Tibial artery (tissue), 4 donors: ENCODE results near the gene FLNB.

ENCODE experiments used
- DNase-seq, 2 donors: peaks; one replicate each; pipeline ENCODE4 v3.0.0-alpha.2; 2019
- H3K27ac ChIP-seq, 2 donors: fragments of 200-600 bp; sonication (generic) in 1 of 2; 1 replicate in 1 of 2; 2 replicates in 1 of 2; pipeline ENCODE4 v1.5.1; 2018 to 2019; ENCODE audit warnings: mild to moderate bottlenecking in 1 of 2
- H3K27me3 ChIP-seq, 2 donors: fragments of 200-600 bp; sonication (generic) in 1 of 2; one replicate each; pipeline versions ENCODE4 v1.5.1 to v1.6.0; 2016 to 2019
- H3K36me3 ChIP-seq, 3 donors: fragments of 200-600 bp; sonication (generic) in 2 of 3; one replicate each; pipeline ENCODE4 v1.5.1; 2016 to 2019; ENCODE audit warnings: mild to moderate bottlenecking in 2 of 3
- H3K4me1 ChIP-seq, 4 donors: fragments of 200-600 bp; sonication (generic) in 2 of 4; 1 replicate in 3 of 4; 2 replicates in 1 of 4; pipeline ENCODE4 v1.5.1; 2016 to 2019
- H3K4me3 ChIP-seq, 2 donors: fragments of 200-600 bp; sonication (generic) in 1 of 2; 1 replicate in 1 of 2; 2 replicates in 1 of 2; pipeline ENCODE4 v1.5.1; 2018 to 2019; ENCODE audit warnings: mild to moderate bottlenecking in 2 of 2
- H3K9me3 ChIP-seq, 3 donors: fragments of 200-600 bp; sonication (generic) in 1 of 3; one replicate each; pipeline ENCODE4 v1.5.1; 2016 to 2019
- intact Hi-C: fragments of 100-400 bp; cut with DNase I; formaldehyde crosslinking; loops from one replicate; pipeline ENCODE4 v1.15.0; 2023; ENCODE audit warnings: low total_unique reads
- TF ChIP-seq, protein P1 (sequence below), 2 experiments: fragments of 200-600 bp in 1 of 2; fragments of 450-650 bp in 1 of 2; IDR thresholded peaks; one replicate each; pipeline ENCODE4 v1.5.1; 2017 to 2019; ENCODE audit warnings: antibody characterized with exemption in 2 of 2, mild to moderate bottlenecking in 1 of 2, moderate library complexity in 1 of 2

Gene FLNB

DNA sequence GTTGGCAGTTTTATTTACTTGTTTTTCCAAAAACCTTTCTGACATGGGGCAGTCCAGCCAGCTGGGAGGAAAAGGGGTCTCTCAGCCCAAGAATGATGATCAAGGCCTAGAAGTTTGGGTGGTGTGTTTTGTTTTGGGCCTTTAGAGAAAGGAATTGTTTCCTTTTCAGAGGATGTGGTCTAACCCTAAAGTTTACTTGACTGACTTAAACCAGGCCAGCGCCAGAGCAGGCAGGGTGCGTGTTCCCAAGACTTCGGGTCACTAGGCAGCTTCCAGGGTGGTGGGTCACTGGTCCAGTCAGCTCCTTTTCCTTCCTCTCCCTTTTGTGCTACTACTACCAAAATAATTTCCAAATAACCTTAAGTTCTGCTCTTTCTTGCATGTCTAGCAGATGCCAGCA is 4.9 kb downstream of the FLNB start:
- TF ChIP-seq, protein P1, sequence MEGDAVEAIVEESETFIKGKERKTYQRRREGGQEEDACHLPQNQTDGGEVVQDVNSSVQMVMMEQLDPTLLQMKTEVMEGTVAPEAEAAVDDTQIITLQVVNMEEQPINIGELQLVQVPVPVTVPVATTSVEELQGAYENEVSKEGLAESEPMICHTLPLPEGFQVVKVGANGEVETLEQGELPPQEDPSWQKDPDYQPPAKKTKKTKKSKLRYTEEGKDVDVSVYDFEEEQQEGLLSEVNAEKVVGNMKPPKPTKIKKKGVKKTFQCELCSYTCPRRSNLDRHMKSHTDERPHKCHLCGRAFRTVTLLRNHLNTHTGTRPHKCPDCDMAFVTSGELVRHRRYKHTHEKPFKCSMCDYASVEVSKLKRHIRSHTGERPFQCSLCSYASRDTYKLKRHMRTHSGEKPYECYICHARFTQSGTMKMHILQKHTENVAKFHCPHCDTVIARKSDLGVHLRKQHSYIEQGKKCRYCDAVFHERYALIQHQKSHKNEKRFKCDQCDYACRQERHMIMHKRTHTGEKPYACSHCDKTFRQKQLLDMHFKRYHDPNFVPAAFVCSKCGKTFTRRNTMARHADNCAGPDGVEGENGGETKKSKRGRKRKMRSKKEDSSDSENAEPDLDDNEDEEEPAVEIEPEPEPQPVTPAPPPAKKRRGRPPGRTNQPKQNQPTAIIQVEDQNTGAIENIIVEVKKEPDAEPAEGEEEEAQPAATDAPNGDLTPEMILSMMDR (IDR thresholded peaks at IDR 0.05) = no peak
- peak overlapping the region; percentile 74 to 78 for H3K27ac ChIP-seq
- intact Hi-C loops = no loop called here

DNA sequence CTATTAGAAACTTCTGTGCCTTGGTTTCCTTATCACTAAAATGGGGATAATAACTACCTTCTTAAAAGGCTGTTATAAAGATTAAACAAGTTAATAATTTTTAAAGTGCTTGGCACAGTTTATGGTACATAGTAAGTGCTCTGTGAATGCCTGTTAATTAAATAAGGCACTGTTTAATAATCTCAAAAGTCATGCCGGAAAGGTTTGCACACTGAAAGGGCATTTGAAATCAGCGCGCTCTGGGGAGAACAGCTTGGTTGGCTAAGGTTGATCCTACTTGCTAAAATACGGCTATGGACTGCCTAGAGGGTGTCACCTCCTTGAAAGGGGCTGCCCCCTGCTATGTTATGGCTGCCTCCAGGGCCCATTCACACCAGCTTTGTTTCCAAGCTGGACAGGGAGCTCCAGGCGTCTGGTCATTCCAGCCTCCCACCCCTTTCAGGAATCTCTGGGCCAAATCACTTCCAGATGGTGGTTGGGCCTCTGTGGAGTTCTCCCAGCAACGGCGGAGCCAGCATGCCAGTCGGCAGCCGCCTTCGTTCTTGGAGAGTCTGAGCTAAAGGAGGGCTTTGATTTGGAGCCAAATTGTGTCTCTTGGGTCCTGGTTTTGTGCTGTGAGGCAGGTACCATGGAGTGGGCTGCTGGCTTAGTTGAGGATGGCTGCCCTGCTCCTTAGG is 5.9 kb downstream of the FLNB start:
- peak overlapping the region; percentile 4 to 13 for H3K4me3 ChIP-seq
- TF ChIP-seq, protein P1 (IDR thresholded peaks at IDR 0.05) = no peak
- no peaks in the 10 kb centered on the region for H3K9me3 ChIP-seq
- intact Hi-C loops = no loop called here
- H3K27ac ChIP-seq = peak overlapping the region; percentile 74 to 78
- DNase-seq = peak; percentile 71 to 87
- H3K36me3 ChIP-seq = no peaks in the 10 kb centered on the region
- H3K27me3 ChIP-seq = no peaks in the 10 kb centered on the region
- H3K4me1 ChIP-seq = peaks cover 4 to 90% (median 56%) of the 10 kb centered on the region in 4 donors

More for the DNA sequence above, 4.9 kb downstream of the FLNB start:
- no peaks in the 10 kb centered on the region for H3K27me3 ChIP-seq
- no peak for DNase-seq
- no peaks in the 10 kb centered on the region for H3K9me3 ChIP-seq
- H3K36me3 ChIP-seq = no peaks in the 10 kb centered on the region
- H3K4me1 ChIP-seq = peaks cover 4 to 81% (median 54%) of the 10 kb centered on the region in 4 donors
- no peak overlapping the region for H3K4me3 ChIP-seq

DNA sequence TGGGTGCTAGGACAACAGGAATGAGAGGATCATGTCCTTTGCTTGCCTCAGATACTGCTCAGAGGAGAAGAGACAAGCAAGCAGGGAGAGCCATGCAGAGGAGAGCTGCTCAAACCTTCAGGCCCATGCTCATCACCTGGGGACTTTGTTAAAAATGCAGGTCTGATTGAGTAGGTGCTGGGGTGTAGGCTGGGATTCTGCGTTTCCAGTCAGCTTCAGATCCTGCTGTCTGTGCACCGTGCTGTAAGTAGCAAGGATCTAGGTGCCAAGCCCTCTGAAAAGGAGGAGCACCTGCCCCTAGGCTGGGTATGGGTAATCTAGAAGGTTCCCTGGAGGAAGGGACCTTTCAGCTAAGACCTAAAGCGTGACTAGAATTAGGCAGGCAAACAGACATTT is 7.3 kb downstream of the FLNB start:
- Histone ChIP-seq H3K27me3 (no peaks in the 10 kb centered on the region), H3K27ac (peak overlapping the region; percentile 74 to 78), H3K4me1 (peaks cover 4 to 93% (median 60%) of the 10 kb centered on the region in 4 donors), H3K4me3 (no peak overlapping the region), H3K36me3 (no peaks in the 10 kb centered on the region), H3K9me3 (no peaks in the 10 kb centered on the region)
- intact Hi-C loops = no loop called here
- TF ChIP-seq, protein P1 (IDR thresholded peaks at IDR 0.05) = no peak
- DNase-seq = no peak

GRCh38 chr3:58016710-58017109 is 8.5 kb downstream of the FLNB start:
- Histone ChIP-seq H3K4me1 (peaks cover 4 to 93% (median 61%) of the 10 kb centered on the region in 4 donors), H3K27me3 (no peaks in the 10 kb centered on the region), H3K27ac (peak overlapping the region; percentile 30 to 74), H3K36me3 (no peaks in the 10 kb centered on the region), H3K4me3 (no peak overlapping the region), H3K9me3 (no peaks in the 10 kb centered on the region)
- TF ChIP-seq, protein P1 (IDR thresholded peaks at IDR 0.05) = no peak
- DNase-seq = no peak
- intact Hi-C loops = no loop called here

DNA sequence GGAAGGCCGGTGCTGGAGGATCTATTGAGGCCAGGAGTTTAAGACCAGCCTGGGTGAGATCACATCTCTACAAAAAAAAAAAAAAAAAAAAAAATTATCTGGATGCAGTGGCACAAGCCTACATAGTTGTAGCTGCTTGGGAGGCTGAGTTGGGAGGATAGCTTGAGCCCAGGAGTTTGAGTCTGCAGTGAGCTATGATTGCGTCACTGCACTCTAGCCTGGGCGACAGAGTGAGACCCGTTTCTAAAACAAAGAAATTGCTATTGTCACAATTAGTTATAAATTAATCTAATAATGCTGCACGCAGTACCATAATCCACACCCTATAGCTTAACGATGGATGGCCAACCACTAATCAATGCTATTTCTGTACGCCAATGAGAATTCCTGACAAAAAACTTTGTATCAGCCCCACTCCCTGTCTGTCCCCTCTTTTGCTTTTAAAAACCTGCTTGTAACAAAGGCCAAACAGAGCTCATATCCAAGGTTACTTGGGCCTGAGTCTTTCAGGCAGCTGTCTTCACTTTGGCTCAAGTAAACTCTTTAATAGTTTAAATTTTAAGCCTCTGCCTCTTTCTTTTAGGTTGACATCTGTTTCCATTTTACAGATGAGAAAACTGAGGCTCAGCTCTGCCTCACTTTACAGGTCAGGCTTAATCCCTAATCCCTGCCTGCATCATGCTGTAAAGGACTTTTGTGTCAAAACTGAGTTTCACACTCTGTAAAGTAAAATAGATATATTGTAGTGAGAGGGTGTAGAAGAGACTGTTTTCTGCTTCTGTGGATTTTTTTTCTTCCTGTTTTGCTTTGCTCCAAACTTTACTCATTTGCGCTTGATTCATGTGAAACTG is 10.9 kb downstream of the FLNB start:
- Histone ChIP-seq H3K27ac (peak overlapping the region; percentile 57 to 76), H3K9me3 (no peaks in the 10 kb centered on the region), H3K27me3 (no peaks in the 10 kb centered on the region), H3K4me3 (no peak overlapping the region), H3K36me3 (no peaks in the 10 kb centered on the region), H3K4me1 (peaks cover 0 to 91% (median 52%) of the 10 kb centered on the region in 4 donors)
- intact Hi-C loops = no loop called here
- DNase-seq = no peak
- TF ChIP-seq, protein P1 (IDR thresholded peaks at IDR 0.05) = no peak
